Amniotic epithelial cell (primary cell): Measurements from ENCODE around the gene POU6F2.

Source experiments
- DNase-seq: peaks from one replicate; pipeline ENCODE4 v3.0.0-alpha.2; 2010; ENCODE audit warnings: low read depth

The POU6F2 gene

DNA sequence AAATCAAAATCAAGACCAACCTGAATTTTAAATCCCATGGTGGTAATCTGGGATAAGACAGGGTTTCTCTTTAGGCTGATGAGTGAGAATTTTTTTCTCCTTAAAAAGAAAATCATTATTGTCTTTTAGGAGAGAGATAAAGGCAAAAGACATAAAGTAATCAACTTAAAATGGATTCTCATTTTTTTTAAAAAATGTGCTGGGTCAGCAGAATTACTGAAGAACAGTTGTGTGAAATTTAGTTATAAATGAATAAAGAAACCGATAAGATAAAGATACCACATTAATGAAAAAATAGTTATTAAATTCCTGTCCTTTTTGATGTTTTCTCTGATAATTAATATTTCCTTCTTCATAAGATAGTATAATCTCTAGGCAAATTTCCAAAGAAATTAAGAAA is 427.2 kb downstream of the POU6F2 start:
- no peak for DNase-seq

DNA sequence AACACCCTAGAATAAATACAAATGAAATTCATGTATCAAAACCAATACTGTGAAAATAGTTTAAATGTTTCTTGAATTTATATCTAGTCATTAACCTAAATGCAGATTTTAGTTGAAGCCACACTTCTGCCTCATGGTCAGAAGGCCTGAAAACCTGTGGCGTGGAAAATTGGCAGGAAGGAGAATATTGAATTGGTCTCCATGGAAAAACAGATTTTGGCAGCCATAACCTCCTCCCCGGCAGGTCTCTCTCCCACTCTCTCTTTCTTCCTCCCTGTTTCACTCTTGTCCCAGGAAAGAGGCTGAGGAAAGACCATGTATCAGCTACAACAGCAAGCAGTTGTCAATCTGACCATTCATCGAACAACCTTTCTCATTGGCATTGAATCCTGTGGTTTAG is 427.9 kb downstream of the POU6F2 start:
- DNase-seq = no peak

DNA sequence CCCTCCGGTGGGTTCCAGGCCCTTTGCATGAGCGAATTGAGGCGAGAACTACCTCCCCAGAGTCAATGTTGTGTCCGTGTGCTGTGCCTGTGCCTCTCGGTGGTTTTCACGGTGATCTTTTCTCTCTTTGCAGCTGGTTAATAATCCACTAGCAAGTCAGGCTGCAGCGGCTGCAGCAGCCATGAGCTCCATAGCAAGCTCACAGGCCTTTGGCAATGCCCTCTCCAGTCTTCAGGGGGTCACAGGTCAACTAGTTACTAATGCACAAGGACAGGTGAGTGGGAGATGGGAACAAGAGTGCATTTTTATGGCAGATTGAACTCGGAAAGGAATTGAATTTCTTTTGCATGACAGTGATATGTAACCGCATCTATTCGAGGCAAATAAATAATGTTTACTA is 428.8 kb downstream of the POU6F2 start:
- no peak for DNase-seq

DNA sequence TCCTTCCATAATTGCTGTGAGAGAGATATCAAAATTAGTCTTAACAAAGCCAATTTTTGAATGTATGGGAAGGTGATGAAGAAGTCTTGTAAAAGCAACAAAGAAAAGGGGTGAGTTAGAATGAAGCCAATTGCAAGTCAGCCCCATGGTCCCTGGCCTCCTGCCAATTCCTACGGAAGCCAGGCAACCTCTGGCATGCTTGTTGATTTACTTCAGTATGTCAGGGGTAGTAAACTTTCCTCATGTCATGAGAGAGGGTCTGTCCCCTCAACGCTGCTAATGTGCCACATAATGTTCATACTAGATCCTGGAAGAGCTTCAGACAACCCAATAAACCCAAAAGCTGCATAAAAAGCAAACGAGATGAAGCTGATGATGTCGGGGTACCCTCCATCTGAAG is 429.4 kb downstream of the POU6F2 start:
- no peak for DNase-seq

DNA sequence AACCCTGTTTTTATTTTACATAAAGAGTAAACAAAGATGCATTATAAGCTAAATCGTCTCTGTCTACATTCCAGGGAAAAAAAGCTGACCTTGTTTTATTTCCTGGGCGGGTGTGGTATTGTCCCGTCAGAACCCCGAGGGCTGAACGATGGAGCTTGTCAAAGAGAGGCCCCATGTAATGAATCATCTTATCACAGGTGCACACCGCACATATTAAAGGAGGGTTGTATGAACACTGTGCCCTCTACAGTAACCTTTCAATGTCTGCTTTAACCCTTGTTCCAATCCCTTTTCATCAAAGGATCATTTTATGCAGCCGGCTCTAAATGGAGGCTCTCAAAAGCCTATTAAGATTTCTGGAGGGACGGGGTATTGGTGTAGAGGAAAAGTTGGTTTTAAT is 430.0 kb downstream of the POU6F2 start:
- no peak for DNase-seq

DNA sequence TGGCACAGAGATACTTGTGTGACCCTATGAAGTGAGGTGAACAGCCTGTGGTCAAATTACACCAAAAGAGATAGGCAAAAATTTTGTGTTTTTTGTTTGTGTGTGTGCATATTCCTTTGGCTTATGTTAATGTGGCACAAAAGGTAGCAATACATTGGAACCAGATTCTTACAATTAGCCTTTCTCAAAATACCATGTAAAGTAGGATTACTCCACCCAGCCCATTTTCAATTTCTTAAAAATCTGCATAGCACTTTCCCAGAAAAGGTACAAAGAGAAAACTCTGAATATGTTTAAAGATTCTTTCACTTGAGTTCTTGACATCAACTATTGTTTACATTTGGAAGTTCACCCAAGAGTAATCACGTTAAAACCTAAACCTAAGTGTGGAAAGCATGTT is 431.2 kb downstream of the POU6F2 start:
- DNase-seq = no peak

DNA sequence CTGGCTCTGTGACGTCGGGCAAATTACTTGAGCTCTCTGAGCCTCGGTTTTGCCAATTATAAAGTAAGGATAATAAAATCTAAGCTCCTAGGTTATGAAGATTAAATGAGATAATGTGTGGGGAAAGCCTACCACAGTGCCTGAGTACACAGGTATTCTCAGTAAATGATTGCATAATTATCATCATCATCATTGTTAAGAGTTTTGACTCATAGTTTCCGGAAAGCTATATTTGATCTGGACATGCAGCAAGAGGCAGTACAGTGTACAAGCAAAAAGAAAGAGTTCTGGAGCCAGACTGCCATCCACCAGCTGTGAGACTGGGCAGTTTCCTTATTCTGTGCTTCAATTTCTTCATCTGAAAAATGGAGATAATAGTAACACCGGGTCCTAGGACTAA is 432.9 kb downstream of the POU6F2 start:
- DNase-seq = no peak

DNA sequence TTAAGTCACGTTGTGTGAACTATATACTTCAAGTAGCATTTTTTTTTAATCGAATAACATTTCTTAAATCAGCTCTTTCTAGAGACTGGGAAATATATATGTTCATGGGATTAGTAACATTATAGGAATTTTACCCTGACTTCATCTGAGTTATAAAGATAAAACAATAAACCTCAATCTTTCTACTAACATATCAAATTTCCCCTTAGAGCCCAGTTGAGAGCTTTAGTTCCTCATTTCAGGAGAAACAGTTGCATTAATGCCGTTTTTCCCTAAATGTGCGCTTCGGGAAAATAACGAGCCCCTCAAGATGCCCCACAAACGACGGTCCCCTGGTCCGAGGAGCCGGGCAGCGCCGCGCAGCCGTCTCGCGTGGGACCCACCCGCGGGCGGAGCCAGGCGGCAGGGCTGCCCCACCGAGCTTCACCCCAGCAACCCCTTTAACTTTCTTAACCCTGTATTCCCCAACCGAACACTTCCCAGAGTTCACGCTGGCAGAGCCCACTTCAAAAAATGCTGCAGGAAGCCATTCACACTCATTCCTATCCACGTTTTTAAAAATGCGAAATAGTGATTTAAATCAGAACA is 436.0 kb downstream of the POU6F2 start:
- no peak for DNase-seq

DNA sequence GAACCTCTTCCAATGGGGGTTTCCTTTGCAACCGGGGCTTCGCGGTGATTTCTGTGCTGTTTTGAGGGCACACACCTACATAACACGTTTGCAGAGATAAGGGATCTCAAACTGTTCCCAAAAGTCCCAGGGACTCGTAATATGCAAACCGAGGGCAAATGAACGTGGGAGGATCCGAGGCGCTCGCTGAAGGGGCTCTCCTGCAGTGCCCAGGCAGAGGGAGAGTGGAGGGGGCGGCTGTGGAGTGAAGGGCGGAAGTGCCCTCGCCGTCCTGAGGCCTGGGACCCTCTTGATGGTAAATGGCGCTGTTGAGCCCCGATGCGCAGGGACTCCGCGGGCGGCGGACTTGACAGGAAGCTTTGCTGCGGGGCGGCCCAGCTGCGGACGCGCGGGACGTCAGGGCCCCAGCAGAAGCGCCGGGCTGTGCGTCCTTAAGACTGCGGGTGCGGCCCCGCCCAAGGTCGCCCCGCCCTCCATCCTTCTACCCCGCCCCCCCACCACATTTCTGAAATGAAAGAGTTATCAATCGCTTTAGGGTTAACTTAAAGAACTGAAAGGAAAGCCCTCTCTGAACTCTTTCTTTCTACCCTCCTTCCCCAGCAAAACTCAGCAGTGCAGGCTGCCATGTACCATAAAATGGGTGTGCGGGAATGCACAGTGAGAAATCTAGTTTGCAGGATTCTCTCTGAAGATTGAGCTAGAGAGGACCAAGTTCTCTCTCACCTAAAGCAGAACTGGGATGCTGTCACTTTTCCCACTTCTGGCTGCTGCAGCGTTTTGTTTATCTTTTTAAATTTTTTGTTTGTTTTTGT is 436.7 kb downstream of the POU6F2 start:
- peak; percentile 5 for DNase-seq

DNA sequence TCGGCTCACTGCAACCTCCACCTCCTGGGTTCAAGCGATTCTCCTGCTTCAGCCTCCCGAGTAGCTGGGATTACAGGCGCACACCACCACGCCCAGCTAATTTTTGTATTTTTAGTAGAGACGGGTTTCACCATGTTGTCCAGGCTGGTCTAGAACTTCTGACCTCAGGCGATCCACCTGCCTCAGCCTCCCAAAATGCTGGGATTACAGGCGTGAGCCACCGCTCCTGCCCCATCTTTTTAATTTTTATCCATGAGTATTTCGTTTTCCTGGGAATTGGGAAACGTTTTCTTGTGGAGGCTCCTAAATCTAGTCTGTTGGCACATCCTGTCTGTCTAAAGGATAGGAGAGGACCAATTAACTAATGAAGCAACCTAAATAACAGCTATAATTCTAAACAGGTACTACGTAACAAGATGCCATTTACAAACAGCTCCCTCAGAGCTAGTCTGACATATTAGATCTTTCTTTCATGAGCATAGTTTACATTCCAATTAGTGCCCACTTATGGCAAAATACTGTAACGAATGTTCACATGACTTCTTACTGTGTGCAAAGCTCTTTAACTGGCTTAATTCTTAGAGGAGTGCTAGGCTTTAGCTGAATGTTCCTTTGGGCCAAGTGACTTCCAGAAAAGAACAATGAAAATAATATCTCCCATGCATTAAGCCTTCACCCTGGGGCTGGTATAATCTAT is 437.5 kb downstream of the POU6F2 start:
- DNase-seq = no peak

DNA sequence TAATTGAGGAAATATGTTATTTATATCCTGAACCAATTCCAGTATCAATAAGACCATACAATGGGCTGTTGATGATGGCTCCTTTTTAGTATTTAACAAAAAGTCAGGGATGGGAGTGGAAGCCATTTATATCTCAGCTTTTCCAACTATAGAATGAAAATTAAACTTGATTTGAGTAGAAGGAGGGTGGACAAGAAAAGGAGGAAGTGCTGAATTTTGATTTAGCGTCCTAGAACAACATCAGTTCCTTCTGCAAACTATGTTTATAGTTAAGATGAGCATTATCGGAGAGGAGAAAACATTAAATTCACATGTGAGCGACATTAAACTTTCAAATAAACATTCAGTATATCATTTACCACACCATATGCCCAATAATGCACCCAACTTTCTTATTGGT is 439.2 kb downstream of the POU6F2 start:
- no peak for DNase-seq

DNA sequence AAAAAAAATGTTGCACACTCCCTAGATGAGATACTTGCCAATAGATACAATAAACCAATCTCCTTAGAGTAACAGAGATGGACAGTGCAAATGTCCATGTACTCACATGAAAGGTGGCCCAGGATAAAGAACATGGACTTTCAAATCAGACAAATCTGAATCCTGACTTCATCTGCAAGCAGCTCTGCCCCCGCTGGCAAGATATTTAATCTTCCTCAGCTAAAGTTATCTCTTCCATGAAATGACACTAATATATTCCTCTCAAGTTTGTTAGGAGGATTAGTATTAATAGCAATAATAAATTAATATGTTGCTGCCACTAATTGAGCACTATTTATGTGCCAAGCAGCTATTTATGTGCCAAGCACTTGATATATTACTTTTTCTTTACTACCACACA is 439.9 kb downstream of the POU6F2 start:
- DNase-seq = no peak

DNA sequence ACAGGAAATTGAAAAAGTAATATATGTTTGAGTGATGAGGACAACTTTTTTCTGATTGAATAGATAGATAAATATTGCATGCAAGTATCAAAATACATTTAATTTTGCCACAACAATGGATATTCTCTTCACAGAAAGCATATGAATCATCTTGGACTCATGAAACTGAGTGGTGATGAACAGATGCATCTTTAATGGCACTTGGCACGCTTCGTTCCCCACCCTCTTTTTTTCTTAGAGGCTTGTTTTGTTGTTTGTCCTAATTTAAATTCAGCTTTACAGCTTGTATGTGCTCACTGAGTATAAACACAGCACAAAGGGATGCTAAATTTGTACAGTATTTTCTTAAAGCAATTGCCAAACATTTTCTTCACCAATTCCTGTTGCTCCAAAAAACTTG is 443.5 kb downstream of the POU6F2 start:
- no peak for DNase-seq

DNA sequence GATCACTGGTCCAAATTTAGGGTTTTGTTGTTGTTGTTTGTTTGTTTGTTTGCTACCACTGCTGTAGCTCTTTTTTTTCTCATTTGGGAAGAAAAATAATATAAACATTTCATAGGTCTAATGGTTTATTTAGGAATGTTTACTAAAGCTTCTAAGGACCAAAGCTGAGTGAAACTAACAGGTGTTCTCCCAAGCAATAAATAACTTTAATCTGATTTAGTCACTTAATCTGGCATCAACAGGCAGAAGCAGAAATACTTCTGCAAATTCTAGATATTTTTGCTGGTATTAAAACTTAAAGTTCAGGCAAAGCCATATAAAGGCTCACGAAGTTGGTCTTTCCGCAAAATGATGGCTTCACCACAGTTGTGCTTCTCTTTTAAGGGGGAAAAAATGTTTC is 444.0 kb downstream of the POU6F2 start:
- no peak for DNase-seq

DNA sequence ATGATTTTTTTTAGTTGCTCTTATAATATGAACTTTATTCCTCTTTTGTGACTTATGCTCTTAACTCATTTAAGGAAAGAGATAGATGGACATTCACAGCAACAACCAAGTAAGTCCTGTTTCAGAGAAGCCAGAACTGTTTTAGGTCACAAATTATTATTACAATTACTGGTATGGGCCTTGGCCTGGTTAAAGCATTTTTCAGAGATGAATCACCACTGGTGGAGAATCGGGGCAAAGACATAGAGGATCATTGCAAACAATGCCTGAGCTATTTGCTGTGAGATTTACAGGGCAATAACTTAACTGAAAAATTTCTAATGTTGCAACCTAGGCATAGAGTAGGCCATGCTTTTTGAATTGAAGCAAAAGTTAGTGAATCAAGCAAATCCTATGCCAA is 450.5 kb downstream of the POU6F2 start:
- peak; percentile 63 for DNase-seq

DNA sequence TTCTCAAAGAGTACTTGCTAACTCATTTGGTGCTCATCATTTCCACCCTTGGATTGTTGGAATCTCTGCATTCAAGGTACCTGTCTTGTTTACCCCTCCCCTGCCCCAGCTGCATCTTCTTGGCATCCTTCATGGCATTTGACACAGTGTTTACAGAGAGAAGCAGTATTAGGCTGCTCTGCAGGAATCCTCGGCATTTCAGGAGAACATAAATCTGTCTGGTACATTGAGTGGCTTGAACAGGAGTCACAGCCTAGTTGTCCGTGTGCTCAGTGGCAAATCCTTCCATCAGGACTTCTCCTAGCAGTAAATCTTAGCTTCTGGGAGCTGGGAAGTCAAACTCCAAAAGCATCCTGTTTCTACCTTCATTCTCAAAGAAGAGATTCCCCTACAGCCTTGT is 451.7 kb downstream of the POU6F2 start:
- DNase-seq = no peak

DNA sequence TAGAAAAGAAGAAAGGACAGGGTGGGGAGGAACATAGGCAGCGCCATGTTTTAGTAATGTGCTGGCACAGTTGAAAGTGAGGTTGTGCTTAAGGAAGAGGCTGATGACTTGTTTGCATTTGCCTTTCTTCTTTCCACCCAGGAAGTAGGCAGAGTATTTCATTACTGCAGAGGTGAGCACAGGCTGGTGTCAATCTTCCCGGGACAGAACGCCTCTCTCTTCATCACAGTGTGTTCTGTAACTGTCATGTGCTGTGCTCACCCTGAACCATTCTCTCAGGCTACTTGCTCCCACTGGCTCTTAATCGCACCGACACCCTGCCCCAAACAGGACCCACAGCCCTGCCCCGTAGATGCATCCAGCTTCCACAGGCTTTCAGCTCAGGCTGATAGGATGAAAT is 452.7 kb downstream of the POU6F2 start:
- no peak for DNase-seq

DNA sequence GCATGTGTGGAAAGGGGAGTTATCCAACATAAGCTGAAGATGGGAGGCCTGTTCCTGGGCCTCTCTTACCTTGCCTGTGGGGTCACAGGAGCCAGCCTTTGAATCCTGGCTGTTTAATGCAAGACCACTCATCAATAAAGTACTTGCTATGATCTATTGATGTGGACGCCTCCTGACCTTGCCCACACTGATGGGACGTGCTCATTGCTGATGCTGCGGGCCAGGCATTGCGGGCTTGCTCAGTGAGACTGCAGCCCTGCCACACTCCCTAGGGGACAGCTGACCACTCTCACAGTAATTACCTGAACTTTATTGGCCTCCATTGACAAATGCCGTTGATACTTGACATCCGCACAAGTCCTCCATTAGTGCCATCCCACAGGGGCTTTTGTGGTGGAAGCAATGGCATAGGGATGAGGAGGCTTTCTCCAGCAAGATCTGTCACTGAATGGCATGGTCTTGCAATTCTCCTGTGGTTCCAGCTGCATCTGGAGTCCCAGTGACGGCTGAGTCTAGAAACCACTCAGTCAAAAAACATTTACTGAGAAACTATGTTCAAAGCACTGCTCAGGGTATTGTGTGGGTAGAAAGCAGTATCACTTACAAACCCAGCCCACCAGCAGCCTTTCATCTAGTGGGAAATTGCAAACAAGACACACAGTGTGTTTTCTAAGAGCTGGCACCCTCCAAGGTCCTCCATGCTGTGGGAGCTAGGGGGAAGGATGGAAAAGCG is 453.4 kb downstream of the POU6F2 start:
- DNase-seq = no peak

DNA sequence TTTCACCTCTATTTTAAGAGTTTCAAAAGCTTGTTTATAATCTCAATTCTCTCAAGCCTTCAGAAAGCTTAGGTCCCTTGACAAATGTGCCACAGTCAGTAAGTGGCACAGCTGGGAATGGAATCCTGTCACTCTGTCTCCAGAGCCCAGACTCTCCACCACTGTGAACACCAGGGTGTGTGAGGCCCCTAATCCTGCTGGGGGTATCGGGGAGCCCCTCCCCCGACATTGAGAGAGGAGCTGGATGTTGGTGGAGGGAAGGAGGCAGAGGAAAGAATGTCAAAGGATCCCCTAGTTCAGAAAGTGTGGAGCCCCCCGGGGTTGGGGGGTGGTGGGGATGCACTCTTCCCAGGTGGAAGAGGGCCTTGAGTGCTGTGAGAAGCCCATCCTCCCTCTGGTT is 454.7 kb downstream of the POU6F2 start:
- DNase-seq = no peak

DNA sequence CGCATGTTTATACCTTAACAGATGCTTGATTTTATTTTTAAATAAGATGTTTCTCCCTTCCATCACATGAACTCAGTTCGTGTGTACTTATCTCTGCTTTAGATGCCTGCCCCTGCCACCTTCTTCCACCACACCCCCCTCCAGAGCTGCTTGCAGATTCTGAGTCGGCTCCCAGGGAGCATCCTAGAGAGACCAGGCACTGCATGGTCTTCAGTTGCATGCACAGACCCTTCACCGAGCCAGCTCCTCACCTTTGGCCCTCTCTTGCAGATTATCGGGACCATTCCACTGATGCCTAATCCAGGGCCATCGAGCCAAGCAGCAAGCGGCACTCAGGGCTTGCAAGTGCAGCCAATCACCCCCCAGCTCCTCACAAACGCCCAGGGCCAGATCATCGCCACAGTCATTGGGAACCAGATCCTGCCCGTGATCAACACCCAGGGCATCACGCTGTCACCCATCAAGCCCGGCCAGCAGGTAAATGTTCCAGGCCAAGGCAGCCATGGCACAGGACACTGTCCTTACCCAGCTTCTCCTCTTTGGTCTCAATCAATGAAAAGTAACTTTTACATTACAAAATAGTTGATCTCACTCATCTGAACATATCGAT is 455.2 kb downstream of the POU6F2 start:
- no peak for DNase-seq

DNA sequence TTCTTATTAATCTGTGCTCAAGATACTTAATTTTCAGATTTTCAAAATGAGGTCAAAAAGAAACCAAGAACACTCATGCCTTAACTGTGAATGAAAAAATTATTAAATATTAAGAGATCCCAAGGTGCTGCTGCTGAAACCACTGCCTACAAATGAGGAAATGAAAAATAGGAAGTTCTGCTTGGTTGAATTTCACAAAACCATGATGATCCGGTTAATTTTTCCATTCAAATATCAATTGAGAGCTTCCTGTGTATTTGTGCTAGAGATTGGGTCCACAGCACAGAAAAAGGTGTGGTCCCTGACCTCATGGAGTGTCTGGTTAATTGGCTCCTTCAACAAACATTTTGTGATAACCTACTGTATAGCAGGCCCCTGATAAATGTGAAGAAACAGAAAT is 455.8 kb downstream of the POU6F2 start:
- no peak for DNase-seq

DNA sequence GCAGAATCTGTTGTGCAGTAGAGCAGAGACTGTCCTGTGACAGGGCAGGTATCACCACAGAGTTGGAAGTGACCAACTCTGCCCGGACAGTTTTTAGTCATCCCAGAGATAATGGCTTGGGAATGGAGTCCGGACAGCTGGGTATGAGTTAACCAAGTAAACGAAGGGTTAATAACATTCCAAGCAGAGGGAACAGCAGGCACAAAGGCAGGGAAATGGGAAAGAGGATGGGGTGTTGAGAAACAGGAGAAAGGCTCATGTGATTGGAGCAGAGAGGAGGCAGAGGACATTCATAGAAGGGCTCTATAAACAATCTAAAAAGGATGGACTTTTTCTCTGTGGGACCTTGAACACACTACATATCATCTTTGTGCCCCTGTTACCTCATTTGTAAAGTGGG is 456.3 kb downstream of the POU6F2 start:
- DNase-seq = no peak
